ENCODE data around the gene HOPX. TPM values are rescaled to one million over a fixed set of nuclear protein-coding genes. Genes with fewer than 3 reads are reported as not detected.

HOPX gene
- total and polyA plus RNA-seq, 2 experiments from 2014 or later = not detected

GRCh38 chr4:56671373-56671772 is 9.7 kb downstream of the HOPX start:
- no peaks in the 10 kb centered on the region for H3K36me3 Mint-ChIP-seq (ENCODE audit: low read depth)
- H3K9me3 Mint-ChIP-seq = no peaks in the 10 kb centered on the region
- no peak for DNase-seq (ENCODE audit: low spot score)
- no peak overlapping the region for H3K27ac Mint-ChIP-seq
- TF ChIP-seq NANOG (IDR thresholded peaks at IDR 0.05; ENCODE audit: borderline replicate concordance) (no peak), REST (IDR thresholded peaks at IDR 0.05; ENCODE audit: unreplicated experiment) (no peak), EZH2 (IDR thresholded peaks at IDR 0.05; ENCODE audit: low read depth, unreplicated experiment) (no peak), ZNF462 (CRISPR knock-in tag; IDR thresholded peaks at IDR 0.05) (no peak), CTCF (conservative IDR thresholded peaks at IDR 0.05; ENCODE audit: low read depth in 2 of 2) (no peak), ZNF114 (CRISPR knock-in tag; IDR thresholded peaks at IDR 0.05) (no peak), EZH2phosphoT487 (IDR thresholded peaks at IDR 0.05; ENCODE audit: unreplicated experiment) (no peak), ZNF331 (CRISPR knock-in tag; IDR thresholded peaks at IDR 0.05; ENCODE audit: low read depth) (no peak), STAT1 (IDR thresholded peaks at IDR 0.05; ENCODE audit: unreplicated experiment) (no peak), ETS1 (IDR thresholded peaks at IDR 0.05) (no peak), JUNB (IDR thresholded peaks at IDR 0.05; ENCODE audit: unreplicated experiment) (no peak), CREB1 (CRISPR knock-in tag; IDR thresholded peaks at IDR 0.05; ENCODE audit: low read depth) (no peak), POLR2AphosphoS5 (IDR thresholded peaks at IDR 0.05; ENCODE audit: low read depth) (no peak)
- no peak overlapping the region for H3K4me2 ChIP-seq
- H3F3A ChIP-seq (replicated peaks; ENCODE audit: low read depth) = no peaks in the 10 kb centered on the region
- H3K9me2 ChIP-seq (ENCODE audit: insufficient read depth) = no peaks in the 10 kb centered on the region
- H3K4me1 Mint-ChIP-seq = no peaks in the 10 kb centered on the region
- H4K20me1 ChIP-seq (replicated peaks; ENCODE audit: insufficient read depth) = no peaks in the 10 kb centered on the region
- H3K27me3 ChIP-seq (ENCODE audit: insufficient read depth) = 0 out of 2 replicates have a peak, but pooled peaks cover 4% of the 10 kb centered on the region
- H3K27me3 Mint-ChIP-seq (ENCODE audit: insufficient read depth, low read depth, poor library complexity) = no peaks in the 10 kb centered on the region
- ATAC-seq = no peak
- no peak overlapping the region for H3K4me3 Mint-ChIP-seq
- H3K79me2 ChIP-seq (replicated peaks; ENCODE audit: insufficient read depth) = no peaks in the 10 kb centered on the region
- H3K27ac ChIP-seq (ENCODE audit: low read depth) = no peak overlapping the region
- no peak overlapping the region for H3K4me3 ChIP-seq
- H3K36me3 ChIP-seq (ENCODE audit: insufficient read depth) = no peaks in the 10 kb centered on the region
- no peak overlapping the region for H2AFZ ChIP-seq
- H3K4me1 ChIP-seq (ENCODE audit: insufficient read depth) = no peaks in the 10 kb centered on the region
